ENCODE measurements around the gene RANBP17. TPM values are rescaled to one million over a fixed set of nuclear protein-coding genes. Genes with fewer than 3 reads are reported as not detected.

RANBP17 gene
- total and polyA plus RNA-seq, 2 experiments from 2014 or later: 43.8 to 53.1 TPM

- TF ChIP-seq, protein P1, sequence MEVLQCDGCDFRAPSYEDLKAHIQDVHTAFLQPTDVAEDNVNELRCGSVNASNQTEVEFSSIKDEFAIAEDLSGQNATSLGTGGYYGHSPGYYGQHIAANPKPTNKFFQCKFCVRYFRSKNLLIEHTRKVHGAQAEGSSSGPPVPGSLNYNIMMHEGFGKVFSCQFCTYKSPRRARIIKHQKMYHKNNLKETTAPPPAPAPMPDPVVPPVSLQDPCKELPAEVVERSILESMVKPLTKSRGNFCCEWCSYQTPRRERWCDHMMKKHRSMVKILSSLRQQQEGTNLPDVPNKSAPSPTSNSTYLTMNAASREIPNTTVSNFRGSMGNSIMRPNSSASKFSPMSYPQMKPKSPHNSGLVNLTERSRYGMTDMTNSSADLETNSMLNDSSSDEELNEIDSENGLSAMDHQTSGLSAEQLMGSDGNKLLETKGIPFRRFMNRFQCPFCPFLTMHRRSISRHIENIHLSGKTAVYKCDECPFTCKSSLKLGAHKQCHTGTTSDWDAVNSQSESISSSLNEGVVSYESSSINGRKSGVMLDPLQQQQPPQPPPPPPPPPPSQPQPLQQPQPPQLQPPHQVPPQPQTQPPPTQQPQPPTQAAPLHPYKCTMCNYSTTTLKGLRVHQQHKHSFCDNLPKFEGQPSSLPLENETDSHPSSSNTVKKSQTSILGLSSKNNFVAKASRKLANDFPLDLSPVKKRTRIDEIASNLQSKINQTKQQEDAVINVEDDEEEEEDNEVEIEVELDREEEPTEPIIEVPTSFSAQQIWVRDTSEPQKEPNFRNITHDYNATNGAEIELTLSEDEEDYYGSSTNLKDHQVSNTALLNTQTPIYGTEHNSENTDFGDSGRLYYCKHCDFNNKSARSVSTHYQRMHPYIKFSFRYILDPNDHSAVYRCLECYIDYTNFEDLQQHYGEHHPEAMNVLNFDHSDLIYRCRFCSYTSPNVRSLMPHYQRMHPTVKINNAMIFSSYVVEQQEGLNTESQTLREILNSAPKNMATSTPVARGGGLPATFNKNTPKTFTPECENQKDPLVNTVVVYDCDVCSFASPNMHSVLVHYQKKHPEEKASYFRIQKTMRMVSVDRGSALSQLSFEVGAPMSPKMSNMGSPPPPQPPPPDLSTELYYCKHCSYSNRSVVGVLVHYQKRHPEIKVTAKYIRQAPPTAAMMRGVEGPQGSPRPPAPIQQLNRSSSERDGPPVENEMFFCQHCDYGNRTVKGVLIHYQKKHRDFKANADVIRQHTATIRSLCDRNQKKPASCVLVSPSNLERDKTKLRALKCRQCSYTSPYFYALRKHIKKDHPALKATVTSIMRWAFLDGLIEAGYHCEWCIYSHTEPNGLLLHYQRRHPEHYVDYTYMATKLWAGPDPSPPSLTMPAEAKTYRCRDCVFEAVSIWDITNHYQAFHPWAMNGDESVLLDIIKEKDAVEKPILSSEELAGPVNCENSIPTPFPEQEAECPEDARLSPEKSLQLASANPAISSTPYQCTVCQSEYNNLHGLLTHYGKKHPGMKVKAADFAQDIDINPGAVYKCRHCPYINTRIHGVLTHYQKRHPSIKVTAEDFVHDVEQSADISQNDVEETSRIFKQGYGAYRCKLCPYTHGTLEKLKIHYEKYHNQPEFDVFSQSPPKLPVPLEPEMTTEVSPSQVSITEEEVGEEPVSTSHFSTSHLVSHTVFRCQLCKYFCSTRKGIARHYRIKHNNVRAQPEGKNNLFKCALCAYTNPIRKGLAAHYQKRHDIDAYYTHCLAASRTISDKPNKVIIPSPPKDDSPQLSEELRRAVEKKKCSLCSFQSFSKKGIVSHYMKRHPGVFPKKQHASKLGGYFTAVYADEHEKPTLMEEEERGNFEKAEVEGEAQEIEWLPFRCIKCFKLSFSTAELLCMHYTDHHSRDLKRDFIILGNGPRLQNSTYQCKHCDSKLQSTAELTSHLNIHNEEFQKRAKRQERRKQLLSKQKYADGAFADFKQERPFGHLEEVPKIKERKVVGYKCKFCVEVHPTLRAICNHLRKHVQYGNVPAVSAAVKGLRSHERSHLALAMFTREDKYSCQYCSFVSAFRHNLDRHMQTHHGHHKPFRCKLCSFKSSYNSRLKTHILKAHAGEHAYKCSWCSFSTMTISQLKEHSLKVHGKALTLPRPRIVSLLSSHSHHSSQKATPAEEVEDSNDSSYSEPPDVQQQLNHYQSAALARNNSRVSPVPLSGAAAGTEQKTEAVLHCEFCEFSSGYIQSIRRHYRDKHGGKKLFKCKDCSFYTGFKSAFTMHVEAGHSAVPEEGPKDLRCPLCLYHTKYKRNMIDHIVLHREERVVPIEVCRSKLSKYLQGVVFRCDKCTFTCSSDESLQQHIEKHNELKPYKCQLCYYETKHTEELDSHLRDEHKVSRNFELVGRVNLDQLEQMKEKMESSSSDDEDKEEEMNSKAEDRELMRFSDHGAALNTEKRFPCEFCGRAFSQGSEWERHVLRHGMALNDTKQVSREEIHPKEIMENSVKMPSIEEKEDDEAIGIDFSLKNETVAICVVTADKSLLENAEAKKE (CRISPR knock-in tag; IDR thresholded peaks at IDR 0.05): no peak
- TF ChIP-seq EZH2 (IDR thresholded peaks at IDR 0.05; ENCODE audit: low read depth, unreplicated experiment) (no peak), CREB1 (CRISPR knock-in tag; IDR thresholded peaks at IDR 0.05; ENCODE audit: low read depth) (no peak), NANOG (IDR thresholded peaks at IDR 0.05; ENCODE audit: borderline replicate concordance) (no peak), JUNB (IDR thresholded peaks at IDR 0.05; ENCODE audit: unreplicated experiment) (no peak), EZH2phosphoT487 (IDR thresholded peaks at IDR 0.05; ENCODE audit: unreplicated experiment) (no peak), ZNF331 (CRISPR knock-in tag; IDR thresholded peaks at IDR 0.05; ENCODE audit: low read depth) (no peak)
- TF ChIP-seq, protein P2, sequence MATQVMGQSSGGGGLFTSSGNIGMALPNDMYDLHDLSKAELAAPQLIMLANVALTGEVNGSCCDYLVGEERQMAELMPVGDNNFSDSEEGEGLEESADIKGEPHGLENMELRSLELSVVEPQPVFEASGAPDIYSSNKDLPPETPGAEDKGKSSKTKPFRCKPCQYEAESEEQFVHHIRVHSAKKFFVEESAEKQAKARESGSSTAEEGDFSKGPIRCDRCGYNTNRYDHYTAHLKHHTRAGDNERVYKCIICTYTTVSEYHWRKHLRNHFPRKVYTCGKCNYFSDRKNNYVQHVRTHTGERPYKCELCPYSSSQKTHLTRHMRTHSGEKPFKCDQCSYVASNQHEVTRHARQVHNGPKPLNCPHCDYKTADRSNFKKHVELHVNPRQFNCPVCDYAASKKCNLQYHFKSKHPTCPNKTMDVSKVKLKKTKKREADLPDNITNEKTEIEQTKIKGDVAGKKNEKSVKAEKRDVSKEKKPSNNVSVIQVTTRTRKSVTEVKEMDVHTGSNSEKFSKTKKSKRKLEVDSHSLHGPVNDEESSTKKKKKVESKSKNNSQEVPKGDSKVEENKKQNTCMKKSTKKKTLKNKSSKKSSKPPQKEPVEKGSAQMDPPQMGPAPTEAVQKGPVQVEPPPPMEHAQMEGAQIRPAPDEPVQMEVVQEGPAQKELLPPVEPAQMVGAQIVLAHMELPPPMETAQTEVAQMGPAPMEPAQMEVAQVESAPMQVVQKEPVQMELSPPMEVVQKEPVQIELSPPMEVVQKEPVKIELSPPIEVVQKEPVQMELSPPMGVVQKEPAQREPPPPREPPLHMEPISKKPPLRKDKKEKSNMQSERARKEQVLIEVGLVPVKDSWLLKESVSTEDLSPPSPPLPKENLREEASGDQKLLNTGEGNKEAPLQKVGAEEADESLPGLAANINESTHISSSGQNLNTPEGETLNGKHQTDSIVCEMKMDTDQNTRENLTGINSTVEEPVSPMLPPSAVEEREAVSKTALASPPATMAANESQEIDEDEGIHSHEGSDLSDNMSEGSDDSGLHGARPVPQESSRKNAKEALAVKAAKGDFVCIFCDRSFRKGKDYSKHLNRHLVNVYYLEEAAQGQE (IDR thresholded peaks at IDR 0.05; ENCODE audit: unreplicated experiment): no peak
- TF ChIP-seq, protein P3, sequence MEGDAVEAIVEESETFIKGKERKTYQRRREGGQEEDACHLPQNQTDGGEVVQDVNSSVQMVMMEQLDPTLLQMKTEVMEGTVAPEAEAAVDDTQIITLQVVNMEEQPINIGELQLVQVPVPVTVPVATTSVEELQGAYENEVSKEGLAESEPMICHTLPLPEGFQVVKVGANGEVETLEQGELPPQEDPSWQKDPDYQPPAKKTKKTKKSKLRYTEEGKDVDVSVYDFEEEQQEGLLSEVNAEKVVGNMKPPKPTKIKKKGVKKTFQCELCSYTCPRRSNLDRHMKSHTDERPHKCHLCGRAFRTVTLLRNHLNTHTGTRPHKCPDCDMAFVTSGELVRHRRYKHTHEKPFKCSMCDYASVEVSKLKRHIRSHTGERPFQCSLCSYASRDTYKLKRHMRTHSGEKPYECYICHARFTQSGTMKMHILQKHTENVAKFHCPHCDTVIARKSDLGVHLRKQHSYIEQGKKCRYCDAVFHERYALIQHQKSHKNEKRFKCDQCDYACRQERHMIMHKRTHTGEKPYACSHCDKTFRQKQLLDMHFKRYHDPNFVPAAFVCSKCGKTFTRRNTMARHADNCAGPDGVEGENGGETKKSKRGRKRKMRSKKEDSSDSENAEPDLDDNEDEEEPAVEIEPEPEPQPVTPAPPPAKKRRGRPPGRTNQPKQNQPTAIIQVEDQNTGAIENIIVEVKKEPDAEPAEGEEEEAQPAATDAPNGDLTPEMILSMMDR (conservative IDR thresholded peaks at IDR 0.05; ENCODE audit: low read depth in 2 of 2): no peak
Measured at GRCh38 chr5:170885809-170886208, 24.0 kb downstream of the RANBP17 start (continued).

All from GM23338 (cell line).